NCI-H1048 (cell line): ENCODE results near the gene PNMA3.
"Not testable (repeated sequence)": the region's sequence is repeated elsewhere in the genome, so short reads cannot be mapped to it uniquely, and the experiment has no call there.

Experiments
- DNase-seq: peaks from one replicate; lab custom pipeline; 2025; lab: John Stamatoyannopoulos, UW

PNMA3 gene, protein sequence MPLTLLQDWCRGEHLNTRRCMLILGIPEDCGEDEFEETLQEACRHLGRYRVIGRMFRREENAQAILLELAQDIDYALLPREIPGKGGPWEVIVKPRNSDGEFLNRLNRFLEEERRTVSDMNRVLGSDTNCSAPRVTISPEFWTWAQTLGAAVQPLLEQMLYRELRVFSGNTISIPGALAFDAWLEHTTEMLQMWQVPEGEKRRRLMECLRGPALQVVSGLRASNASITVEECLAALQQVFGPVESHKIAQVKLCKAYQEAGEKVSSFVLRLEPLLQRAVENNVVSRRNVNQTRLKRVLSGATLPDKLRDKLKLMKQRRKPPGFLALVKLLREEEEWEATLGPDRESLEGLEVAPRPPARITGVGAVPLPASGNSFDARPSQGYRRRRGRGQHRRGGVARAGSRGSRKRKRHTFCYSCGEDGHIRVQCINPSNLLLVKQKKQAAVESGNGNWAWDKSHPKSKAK

DNA sequence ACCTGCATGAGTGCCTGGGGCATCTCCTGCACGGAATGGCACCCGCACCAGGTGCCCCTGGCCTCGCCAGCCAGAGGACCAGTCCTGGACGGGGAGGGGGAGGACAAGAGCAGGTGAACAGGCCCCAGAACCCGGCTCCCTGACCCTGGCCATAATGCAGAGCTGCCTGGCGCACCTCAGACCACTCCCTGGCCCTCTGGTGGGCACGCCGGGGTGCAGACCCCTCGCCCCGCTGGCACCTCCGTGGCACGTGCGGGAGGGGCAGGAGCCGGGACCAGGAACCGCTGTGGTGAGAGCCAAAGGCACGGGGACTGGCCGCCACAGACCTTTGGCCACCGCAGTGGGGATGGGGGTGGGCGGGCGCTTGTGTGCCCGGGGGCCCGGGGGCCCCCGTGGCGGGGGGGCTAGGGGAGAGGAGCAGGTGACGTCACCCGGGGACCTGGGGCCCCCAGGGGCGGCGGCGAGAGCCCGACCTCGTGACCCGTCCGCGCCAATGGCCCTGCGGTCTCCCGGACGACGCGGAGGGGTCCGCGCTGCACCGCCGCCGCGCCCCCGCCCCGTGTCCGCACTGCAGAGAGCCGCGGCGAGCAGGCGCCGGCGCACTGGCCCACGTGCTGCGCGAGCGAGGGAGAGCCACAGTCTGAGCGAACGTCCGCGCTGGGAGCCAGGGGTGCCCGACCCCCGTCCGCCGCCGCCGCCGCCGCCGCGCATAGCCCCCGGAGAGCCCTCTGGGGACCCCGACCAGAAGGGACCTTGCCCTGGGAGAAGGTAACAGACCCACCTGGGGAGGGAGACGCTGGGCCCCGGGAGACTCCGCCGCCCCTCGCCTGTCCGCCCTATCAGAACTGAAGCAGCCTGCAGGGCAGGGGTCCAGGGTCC lies at the start of gene PNMA3:
Gene PNMA3 (plus strand): TSS at position 600 of the 879 bp plus-strand sequence. CDS start 586 bp downstream, outside the sequence.
- no peak for DNase-seq

DNA sequence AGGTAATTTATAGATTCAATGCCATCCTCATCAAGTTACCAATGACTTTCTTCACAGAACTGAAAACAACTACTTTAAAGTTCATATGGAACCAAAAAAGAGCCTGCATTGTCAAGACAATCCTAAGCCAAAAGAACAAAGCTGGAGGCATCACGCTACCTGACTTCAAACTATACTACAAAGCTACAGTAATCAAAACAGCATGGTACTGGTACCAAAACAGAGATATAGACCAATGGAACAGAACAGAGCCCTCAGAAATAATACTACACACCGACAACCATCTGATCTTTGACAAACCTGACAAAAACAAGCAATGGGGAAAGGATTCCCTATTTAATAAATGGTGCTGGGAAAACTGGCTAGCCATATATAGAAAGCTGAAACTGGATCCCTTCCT lies 39.1 kb upstream of the PNMA3 start:
- DNase-seq: not testable (repeated sequence)

DNA sequence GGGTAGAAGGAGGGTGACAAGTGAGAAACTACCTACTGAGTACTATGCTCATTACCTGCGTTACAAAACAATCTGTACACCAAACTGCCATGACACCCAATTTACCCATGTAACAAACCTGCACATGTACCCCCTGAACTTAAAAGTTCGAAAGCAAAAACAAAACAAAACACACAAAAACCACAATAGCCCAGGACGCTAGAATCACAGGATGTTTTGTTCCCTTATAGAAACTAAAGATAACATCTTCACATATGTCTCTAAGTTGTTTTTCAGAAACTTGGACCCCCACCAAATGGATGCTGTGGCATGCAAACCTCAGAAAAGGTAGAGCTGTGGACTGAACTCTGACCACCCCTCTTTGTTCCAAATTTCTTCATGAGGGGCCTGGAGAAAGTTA lies 37.1 kb upstream of the PNMA3 start:
- DNase-seq: no peak

DNA sequence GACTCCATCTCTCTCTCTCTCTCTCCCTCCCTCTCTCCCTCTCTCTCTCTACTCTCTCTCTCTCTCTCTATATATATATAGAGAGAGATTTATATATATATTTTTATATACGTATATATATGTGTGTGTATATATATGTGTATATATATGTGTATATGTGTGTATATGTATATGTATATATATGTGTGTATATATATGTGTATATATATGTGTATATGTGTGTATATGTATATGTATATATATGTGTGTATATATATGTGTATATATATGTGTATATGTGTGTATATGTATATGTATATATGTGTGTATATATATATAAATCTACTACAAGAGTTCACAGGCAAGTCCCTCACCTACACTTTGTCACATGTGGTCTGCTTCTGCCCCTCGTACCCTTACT lies 29.8 kb upstream of the PNMA3 start:
- not testable (repeated sequence) for DNase-seq

DNA sequence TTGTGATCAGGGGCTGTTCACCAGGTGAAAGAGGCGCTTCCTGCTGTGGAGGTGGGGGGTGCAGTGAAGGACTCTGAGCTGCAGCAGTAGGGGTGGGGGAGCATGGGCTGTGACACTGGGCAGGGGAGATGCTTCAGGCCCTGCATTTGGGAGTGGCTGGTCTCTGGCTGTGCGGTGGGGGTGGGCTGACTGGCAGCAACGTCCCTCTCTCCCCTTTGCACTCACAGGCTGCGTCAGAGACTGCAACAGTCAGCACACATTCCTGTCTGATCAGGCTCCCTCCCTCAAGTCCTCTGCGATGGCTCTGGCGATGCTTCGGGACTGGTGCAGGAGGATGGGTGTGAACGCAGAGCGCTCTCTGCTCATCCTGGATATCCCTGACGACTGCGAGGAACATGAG lies 27.8 kb upstream of the PNMA3 start:
- not testable (repeated sequence) for DNase-seq

DNA sequence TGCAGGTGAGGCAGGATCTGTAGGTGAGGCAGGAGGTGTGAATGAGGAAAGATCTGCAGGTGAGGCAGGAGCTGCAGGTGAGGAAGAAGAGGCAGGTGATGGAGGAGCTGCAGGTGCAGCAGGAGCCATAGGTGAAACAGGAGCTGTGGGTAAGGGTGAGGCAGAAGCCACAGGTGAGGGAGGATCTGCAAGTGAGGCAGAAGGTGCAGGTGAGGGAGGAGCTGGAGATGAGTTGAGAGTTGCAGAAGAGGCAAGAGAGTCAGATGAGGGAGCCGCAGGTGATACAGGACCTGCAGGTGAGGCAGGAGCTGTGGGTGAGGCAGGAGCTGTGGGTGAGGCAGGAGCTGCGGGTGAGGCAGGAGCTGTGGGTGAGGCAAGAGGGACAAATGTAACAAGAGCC lies 27.1 kb upstream of the PNMA3 start:
- DNase-seq: no peak

DNA sequence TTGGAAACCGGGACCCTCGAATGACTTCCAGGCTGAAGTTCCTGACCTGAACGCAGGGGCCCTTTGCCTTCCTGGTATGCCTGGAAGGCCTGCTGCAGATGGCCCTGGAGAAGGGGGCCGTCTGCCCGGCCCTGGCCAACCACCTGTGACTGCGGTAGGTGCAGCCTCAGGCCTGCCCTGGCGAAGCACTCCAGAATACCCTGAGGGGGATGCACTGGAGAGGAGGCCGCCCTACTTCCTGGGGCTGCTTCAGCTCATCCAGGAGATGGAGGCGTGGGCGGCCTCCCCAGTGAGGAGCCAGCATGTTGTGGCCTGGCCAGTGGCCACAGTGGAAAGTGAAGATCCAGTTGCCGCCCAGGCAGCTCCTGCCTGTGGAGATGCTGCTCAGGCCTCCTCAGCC lies 26.4 kb upstream of the PNMA3 start:
- DNase-seq: no peak

DNA sequence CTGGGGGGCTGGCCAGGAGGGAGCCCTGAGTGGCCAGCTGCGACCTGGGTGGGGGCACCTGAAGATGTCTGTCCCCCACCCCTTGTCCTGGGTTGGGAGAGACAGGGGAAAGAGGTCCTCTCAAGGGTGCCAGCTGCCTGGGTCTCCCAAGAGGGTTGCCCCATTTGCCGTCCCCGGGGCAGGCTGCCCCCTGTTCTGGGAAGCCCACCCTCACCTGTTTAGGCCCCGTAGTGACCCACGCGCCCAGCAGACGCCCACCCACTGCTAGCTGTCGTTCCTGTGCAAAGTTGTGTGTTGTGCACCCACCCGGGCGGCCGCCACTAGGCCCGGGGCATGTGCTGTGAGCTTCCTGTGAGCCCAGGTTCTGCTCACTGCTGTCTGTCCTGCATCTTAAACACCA lies 25.5 kb upstream of the PNMA3 start:
- no peak for DNase-seq

DNA sequence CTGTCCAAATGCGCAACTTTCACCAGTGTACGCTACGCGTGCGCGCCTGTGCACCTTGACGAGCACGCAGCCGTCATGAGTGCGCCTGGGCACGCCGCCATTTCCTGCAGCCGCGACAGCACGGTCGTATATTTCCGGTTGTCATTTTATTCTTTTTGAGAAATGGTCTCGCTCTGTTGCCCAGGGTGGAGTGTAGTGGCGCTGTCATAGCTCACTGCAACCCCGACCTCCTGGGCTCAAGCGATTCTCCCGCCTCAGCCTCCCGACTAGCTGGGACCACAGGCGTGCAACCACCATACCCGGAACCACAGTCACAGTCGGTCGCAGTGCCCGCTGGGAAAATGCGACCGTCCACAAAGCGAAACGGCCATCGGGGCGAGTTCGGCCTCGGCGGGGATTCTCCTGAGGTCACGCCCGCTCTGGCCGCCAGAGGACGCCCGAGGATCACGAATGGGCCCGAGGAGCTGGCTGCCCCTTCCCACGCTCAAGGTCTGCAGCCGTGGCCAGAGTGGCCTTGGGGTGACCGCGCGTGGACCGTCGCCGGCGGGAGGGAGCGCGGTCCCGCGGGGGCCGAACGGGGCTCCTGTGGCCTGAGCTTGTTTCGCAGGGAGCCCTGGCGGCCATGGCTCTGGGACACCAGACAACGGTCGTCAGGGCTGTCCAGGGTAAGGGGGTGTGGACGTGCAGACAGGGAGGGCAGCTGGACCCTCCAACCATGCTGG lies 23.7 kb upstream of the PNMA3 start:
- peak; percentile 0 for DNase-seq

DNA sequence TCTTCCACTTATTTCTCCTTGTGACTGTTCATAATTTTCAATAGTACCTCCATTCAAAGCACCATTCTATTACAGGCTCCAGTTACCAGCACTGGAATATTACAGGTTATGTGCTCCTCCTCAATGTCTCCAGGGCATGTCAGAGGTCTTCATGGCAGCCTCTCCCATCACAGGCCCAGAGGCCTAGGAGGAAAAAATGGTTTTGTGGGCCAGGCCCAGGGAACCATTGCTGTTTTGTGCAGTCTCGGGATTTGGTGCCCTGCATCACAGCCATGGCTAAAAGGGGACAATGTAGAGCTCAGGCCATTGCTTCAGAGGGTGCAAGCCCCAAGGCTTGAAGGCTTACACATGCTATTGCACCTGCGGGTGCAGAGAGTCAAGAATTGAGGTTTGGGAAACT lies 7.2 kb upstream of the PNMA3 start:
- DNase-seq: no peak

DNA sequence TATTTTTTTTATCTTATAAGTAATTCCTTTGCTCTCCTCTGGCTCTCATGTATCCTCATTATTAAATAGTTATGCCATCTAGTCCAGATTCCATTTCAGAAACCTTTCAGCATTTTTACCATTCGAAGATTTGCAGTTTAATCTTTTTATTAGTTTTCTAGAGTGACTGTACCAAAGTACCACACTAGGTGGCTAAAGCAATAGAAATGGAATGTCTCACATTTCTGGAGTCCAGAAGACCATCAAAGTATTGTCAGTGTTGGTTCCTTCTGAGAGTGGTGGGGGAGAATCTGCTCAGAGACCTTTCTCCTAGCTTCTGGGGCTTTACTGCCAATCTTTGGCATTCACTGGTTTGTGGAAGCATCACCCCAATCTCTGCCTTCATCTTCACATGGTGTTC lies 3.7 kb upstream of the PNMA3 start:
- no peak for DNase-seq

DNA sequence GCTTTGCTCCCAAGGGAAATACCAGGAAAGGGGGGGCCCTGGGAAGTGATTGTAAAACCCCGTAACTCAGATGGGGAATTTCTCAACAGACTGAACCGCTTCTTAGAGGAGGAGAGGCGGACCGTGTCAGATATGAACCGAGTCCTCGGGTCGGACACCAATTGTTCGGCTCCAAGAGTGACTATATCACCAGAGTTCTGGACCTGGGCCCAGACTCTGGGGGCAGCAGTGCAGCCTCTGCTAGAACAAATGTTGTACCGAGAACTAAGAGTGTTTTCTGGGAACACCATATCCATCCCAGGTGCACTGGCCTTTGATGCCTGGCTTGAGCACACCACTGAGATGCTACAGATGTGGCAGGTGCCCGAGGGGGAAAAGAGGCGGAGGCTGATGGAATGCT lies 1.0 kb downstream of the PNMA3 start:
- DNase-seq: no peak

DNA sequence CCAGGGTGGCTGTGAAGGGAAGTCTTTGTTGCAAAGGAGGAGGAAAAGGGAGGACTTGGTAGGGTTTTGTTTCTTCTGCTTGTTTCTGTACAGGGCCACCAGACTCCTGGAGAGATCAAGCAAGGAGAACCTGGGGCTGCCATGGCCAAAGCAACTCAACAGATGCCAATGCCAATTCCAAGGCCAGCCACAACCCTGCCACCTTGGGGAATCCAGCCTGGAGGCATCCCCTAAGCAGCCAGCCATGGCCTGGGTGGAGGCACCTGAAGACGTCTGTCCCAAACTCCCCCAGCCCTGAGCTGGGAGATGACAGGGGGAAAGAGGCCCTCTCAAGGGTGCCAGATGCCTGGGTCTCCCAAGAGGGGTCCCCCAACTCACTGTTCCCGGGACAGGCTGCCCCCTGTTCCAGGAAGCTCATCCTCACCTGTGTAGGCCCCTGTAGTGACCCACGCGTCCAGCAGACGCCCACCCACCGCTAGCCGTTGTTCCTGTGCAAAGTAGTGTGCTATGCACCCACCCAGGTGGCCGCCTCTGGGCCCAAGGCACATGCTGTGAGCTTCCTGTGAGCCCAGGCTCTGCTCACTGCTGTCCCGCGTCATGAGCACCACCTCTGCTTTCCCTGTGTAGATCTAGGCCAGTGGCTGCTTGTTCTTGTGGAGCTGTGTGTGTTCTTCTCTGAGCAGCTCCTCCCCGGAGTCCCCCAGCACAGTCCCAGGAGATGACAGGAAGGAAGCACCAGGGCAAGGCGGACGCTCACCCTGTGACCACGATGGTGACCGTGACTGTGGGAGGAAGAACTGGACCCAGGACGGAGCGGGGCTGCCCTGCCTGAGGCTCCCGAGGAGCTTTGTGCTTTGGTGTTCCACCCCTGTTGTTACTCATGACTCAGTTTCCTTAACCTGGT lies 3.2 kb downstream of the PNMA3 start:
- DNase-seq: no peak

DNA sequence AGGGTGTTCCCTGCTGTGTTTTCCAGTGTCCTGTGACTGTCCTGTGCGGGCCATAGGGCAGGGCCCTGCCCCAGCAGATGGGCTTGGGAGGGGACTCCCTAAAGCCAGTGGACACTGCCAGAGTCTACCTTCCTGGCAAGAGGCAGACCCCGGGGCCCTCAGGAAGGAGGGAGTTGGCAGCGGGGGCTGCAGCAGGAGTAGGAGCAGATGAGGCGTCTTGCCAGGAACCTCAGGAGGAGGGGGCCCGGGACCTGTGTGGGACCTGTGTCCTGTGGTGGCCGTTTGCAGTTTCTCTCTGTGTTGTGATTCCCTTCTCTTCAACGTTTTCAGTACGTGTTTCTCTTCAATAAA lies 3.8 kb downstream of the PNMA3 start:
- DNase-seq: no peak

DNA sequence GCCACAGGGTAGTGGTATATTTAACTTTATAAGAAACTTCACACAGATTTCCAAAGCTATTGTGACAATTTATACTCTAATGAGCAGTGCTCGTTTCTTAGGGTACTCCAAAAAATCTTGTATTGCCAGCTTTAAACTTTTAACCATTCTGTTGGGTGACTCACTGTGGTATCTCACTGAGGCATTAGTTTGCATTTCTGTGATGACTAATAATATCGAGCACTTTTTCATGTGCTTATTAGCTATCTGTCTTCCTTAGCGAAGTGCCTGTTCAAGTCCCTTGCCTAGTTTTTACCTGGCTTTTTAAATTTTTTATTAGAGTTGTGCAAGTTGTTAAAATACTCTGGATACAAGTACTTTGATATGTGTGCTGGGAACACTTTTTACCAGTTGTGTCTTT lies 5.5 kb downstream of the PNMA3 start:
- no peak for DNase-seq

DNA sequence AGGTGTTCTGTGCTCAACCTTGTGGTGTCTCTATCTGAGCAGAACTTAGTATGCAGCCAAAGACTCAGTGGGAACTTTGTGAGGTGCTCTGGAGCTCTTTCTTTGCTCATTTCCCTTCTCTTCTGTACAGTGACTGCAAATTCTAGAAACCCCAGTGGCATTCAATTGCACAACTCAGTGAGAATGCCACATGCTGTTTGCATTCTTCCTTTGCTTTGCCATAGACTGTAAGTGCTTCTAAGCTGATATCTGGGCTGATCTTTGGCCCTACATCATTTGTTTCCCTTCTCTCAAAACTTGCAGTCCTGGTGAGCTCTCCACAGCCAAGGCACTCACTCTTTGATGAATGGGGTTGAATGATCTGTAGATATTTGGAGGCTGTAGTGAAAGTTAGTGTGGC lies 7.0 kb downstream of the PNMA3 start:
- no peak for DNase-seq

DNA sequence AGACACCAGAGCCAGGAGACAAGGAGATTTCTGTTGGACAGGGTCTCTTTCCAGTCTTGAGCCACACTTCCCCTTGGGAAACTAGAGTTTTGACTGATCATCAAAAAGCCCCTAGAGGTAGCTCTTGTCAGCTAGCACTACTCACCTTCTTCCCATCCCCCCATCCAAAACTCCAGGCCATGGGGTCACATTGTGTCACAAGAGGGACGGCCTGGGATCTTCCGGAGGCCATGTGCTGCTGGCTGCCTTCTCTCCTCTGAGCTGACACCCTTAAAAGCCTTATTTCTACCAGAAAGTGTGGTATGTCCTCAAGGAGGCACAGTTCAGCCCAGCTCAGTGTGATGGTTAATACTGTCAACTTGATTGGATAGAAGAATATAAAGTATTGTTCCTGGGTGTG lies 7.8 kb downstream of the PNMA3 start:
- DNase-seq: no peak

DNA sequence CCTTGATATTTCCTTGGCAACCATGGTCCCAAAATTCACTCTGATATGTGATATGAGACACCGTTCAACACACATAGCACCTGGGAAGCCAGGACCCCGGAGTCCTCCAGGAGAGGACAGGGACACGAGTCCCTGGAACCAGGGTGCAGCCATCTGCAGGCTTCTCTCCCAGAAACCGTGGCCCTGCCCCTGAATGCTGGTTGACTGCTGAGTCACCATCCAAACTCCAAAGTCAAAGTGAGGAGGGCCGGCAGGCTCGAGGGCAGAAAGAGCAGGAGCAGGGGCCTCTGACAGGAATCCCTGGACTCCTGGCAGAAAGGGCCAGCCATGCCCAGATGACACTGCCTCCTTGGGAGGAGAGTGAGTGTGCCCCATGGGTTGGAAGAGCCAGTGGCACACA lies 9.1 kb downstream of the PNMA3 start:
- no peak for DNase-seq

DNA sequence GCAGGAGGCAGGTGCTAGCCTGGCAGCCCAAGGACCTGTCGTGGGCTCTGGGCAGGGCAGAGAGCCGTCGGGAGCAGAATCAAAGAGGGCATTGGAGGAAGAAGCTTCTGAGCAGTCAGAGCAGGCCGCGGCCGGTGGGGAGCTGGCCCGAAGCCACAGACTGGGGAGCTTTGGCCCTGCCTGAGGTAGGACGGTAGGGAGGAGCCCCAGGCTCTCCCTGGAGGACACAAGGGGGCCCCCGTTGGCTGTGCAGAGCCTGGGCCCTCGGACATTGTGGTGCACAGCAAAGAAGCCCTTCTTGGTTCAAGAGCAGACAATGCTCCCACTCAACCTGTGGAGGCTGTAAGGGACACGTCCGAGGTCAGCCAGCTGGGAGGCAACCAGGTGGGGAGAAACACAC lies 10.1 kb downstream of the PNMA3 start:
- not testable (repeated sequence) for DNase-seq

DNA sequence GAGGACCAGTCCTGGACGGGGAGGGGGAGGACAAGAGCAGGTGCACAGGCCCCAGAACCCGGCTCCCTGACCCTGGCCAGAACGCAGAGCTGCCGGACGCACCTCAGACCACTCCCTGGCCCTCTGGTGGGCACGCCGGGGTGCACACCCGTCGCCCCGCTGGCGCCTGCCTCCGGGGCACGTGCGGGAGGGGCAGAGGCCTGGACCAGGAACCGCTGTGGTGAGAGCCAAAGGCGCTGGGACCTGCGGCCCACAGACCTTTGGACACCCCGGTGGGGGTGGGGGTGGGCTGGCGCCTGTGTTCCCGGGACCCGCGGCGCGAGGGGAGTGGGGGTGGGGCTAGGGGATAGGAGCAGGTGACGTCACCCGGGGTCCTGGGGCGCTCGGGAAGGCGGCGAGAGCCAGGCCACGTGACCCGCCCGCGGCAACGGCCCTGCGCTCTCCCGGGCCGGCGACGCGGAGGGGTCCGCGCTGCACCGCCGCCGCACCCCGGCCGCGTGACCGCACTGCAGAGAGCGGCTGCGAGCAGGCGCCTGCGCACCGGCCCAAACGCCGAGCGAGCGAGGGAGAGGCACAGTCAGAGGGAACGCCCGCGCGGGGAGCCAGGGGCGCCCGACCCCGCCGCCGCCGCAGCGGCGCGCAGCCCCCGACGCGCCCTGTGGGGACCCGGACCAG lies 15.8 kb downstream of the PNMA3 start, which contains the start of gene PNMA6A:
Gene PNMA6A (plus strand): TSS at position 546 of the 675 bp plus-strand sequence. CDS start 609 bp downstream, outside the sequence.
- DNase-seq: not testable (repeated sequence)

DNA sequence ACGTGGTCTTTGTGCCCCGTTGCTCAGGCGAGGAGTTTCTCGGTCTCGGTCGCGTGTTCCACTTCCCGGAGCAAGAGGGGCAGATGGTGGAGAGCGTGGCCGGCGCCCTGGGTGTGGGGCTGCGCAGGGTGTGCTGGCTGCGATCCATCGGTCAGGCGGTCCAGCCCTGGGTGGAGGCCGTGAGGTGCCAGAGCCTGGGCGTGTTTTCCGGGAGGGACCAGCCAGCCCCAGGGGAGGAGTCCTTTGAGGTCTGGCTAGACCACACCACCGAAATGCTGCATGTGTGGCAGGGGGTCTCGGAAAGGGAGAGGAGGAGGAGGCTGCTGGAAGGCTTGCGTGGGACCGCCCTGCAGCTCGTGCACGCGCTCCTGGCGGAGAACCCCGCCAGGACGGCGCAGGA lies 17.1 kb downstream of the PNMA3 start:
- not testable (repeated sequence) for DNase-seq
